ENCODE data around the gene CLCNKB.

Gene CLCNKB

DNA sequence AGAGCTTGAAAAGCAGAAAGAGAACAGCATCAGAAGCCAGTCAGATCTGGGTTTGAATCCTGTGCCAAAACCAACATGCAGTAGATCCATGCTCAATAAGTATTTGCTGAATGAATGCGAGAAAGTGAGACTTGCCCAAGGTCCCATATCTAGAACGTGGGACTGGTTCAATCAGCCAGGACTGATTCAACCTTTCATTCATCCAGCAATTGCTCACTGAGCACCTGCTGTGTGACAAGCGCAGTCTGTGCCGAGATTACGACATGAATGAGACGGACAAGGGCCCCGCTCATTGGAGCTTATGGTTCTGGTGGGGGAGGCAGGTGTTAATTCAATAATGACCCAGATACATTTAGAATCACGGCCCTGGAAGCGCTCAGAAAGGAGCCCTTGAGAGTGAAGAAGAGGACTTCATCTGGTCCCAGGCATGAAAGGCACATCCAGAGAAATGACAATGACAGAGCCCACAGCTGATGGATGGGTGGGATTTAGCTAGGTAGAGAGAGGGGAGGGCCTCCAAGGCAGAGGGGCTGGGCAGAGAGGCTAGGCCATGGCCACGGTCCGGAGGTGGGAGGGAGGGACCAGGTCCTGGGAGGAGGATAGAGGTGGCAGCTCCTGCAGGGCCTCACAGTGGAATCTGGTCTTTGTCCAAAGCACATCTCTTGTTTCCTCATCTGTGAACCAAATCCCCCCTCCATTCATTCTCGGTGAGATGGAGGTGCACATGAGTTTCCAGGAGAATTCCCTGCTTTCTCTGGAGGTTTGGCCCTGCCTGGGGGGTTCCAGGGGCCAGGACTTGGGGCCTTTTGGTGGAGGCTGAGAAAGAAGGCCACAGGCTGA is 34.0 kb downstream of the CLCNKB start:
- no peak for DNase-seq

DNA sequence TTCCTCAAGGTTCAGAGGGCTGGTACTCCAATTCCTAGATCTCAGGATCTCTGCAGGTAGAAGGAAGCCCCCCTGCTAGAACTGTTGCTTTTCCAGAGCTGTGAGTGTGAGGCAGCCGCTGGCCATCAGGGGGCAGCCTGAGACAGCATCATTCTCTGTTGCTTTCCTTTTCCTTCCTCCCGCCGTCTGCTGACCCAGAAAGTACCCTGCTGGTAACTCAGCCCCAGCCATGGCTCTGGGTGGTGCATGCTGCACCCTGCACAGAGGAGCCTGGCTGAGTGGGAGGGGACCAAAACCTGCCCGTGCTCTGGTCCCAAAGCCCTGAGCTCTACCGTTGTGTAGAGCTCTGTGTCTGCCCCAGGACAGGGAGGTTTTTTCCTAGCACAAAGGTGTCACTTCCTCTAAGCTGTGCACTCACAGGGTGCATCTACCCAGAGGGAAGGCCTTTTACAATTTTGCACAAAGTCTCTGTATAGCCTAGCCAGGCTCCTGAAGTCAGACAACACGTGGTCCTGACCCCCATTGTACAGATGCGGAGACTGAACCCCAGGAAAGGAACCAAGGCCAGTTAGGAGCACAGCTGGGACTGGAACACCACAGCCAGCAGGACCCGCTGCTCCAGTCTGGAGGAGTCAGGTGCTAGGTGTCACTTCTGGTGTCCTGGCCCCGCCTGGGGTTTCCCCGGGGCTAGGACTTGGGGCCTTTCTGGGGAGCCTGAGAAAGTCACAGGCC is 35.5 kb downstream of the CLCNKB start:
- DNase-seq: peak; percentile 19 to 67 (median 36)

DNA sequence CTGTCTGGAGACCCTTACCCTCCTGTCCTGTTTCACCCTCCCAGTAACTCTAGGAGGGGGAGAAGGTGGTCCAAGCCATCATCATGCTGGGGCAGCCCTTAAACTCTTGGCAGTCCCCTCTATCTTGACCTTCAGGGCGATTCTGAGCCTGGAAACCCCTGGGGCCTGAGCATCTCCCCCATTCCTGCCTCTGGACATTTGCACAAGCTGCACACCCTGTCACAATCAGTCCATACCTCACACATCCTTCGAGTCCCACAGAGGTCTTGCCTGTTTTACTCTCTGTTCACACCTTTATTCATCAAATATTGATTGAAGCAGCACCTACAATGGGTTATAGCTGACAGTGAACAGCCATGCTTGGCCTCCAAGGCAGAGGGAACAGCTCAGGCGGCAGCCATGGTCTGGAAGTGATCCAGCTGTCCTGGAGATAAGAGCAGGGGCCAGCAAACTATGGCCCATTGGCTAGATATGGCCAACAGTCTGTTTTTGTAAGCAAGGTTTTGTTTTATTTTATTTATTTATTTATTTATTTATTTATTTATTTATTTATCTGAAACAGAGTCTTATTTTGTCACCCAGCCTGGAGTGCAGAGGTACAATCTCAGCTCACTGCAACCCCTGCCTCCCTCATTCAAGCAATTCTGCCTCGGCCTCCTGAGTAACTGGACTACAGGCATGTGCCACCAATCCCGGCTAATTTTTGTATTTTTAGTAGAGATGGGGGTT is 37.0 kb downstream of the CLCNKB start:
- no peak for DNase-seq

DNA sequence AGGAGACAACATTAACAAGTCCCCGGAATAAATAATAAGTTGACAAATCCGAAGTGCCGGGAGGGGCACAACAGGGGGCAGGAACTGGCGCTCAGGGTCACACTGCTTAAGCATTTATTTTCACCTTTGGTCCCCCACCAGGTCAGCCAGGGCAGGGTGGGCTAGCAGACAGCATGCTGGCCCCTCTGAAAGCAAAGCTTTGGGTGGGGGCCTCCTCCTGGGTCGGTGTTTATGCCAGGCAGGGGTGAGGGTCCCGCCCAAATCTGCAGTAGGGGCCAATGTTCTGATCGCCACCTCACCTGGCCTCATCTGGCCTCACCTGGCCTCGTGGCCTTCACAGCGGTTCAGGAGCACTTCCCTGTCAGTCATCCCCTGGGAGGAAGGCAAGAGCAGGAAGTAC is 38.1 kb downstream of the CLCNKB start:
- DNase-seq: no peak

DNA sequence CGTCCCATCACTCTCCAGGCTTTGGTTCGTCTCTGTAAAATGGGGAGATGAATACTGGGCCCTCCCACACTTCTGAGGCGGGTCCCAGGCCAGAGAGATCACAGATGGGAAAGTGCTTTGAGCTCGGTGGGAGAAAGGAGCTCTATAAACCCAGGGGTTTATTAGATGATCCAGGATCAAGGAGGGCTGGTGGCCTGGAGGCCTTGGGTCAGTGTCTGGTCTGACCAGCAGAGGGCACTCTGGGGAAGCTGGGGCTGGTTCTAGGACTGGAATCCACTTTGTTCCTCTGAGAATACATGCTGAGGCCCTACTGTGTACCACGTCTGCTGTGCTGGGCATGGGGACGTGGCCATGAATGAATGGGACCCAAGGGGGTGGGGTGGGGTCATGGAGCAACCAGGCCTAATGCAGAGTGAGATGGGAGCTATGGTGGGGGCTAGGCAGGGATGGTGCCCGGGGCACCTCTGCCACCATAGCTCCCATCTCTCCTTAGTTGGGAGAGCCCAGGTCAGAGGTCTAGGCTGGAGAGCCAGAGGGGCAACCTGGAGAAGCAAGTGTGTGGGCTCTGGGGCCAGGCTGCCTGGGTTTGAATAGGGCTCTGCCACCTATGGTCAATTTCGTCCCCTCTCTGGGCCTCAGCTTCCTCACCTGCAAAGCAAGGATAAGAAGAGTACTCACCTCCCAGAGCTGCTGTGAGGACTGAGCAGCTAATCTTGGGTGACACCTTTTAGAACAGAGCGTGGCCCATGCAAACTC is 38.9 kb downstream of the CLCNKB start:
- DNase-seq: peak; percentile 11 to 45 (median 26)

DNA sequence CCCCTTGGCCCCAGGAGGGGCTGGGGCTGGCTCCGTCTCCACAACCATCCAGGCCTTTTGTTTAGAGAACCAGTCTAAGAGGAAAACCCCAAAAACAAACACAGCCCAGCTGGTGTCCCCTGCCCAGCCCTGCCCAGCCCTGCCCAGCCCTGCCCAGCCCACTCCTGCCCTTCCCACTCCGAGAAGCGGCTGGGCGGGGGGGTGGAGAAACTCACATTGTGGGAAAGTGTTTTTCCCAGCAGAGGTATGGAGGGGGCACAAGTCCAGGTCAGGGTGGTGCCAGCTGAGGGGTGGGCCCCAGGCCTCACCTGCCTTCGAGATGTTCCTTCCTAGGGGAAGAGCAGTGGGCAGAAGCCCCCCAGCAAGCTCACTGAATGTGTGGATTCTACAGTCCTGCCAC is 39.9 kb downstream of the CLCNKB start:
- DNase-seq: no peak

DNA sequence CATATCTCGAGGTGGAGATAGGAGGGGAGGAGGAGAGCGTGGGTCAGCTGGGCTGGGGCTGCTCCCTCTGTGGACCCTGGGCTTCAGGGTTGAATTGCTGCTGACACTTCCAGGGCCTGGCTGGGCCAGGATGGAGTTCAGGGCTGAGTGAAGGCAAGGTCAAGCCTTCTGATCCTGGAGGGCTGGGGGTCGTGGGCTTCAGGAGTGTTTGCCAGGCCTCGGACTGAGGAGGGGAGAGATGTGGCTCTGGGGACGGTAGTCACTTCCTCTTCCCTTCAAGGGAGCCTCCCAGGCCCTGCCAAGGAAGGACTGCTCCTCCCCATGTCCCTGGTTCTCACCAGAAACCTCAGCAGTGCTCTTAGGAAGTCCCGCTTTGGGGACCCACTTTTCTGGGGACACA is 41.9 kb downstream of the CLCNKB start:
- DNase-seq: no peak

DNA sequence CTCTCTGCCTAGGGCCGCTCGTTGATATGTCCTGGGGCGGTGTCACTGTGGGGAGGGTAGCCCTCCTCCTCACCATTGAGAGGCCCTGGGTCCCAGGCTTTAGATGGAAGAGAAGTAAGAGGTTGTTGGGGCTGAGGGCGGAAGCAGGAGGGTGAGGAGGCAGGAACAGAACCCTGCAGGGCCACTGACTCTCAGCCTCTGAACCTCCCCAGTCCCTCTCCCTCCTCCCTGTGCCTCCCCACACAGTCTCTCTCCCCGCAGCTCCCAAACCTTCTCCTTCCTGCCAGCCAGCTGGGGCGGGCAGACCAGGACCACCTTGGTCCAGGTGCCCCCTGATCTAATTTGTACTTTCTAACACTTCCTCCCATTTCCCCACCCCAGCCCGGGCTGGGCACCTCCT is 44.2 kb downstream of the CLCNKB start:
- DNase-seq: no peak

DNA sequence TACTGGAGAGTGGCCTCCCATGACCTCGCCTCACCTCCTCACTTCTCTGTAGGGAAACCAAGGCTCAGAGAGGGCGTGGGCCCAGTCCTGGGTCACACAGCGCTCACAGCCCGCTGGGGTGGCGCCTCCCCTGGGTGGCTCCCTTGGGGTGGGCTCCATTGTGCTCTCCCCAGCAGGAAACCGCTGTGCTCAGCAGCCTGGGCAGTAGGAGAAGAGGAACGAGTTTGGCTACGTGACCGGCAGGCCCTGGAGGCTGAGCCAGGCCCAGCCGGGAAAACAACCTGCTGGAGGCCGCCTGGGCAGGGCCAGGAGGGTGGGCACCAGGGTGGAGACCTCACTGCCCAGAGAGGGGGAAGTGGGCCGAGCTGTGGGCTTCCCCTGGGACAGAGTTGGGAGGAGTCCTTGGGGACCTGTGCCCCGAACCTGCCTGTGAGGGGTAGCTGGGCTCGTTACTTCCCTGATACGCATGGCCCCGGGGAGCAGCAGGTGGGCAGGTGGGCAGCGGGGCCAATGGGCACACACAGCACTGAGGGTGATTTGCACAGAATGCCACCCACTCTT is 44.8 kb downstream of the CLCNKB start:
- no peak for DNase-seq

DNA sequence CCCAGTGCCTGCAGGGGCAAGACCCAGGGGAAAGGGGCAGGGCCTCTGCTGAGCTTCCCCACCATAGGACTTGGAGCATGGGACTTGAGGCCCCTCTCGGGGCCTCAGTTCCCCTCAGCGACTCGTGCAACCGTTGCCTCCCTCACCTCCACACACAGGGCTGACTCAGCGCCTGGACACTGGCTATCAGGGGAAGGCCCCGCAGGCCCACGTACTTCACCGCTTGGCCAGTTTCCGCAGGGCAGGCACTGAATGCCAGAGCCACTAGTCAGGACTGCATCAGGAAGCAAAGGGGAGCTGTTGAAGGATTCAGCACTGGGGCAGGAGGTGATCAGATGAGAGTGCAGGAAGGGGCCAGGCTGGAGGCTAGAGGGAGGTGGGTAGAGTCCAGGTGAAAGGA is 45.4 kb downstream of the CLCNKB start:
- no peak for DNase-seq

DNA sequence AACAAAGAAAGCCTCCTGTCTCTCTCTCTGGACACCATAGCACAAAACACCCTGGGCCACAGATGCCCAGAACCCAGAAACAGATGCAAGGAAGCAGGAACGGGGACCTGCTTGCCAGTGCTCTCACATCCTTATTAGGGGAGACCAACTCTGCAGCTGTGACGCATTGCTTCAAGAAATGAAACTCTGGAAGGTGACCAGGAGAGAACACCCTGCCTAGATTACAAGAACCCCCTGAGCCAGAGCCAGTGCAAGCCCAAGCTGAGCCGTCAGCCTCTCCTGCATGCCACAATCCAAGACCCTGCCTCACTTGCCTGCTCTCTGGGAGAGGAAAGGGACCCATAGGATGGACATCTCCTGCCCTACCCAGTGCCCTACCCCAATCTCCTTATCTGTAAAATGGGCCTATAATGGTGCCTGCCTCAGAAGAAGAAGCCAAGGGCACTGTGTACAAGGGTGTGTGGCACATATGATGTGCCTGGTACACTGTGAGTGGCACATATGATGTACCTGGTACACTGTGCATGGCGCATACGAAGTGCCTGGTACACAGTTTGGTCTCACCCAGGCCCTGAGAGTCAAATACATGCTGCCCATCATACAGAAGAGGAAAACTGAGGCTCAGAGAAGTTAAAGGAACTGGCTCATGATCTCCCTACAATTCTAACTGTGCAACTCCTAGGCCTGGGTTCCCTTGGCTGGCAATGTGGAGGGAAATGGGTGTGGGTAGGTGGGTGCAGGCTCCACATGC is 46.7 kb downstream of the CLCNKB start:
- DNase-seq: no peak

DNA sequence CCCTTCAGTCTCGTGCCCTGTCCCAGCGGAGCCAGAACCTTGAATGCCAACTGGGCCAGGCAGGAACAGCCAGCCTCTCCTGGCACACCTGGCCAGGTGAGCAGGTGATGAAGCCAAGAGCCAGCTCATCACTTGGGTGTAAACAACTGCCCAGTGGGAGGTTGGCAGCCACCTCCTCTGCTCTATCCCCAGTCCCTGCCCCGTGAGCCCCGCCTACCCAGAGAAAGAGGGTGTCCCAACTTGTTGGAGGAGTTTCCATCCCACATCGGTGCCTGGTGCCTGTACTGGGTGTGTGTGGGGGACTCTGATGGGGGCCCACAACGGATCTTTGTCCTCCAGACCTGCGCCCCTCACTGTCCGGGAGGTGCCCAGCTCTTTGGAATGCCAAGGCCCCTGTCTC is 47.7 kb downstream of the CLCNKB start:
- DNase-seq: no peak

DNA sequence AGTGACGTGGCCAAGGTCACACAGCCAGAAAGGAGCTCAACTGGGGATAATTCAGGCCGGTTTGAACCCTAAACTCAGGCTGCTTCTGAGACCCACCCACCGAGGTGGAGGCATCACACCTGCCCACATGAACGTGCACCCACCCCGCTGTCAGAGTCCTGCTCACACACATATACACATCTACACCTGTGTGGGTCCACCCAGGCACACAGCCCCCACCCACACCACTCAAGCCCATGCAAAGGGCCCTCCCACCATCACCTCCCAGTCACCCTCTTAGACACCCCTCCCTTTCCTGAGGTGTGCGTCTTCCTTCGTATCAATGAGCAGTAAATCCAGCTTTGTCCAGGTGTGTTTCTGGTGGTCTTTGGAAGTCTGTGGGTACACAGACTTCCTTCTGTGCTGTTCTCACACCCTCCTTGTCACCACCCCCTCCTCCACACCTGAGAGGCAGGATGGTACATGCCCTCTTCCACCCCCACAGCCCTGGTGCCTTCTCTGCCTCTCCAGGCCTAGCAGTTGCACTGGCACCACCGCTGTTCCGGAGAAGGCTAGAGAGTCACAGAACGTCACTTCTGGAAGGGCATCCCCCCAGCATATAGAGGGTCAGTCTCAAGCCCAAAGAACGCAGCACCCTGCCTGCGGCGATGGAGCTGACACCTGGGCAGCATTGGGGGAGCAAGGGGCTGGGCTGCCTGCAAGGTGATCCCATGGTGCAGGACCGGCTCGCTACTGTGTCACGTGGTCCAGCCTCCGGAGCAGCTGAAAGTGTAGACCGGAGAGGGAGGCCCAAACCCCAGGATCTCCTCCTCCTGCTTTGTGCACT is 48.7 kb downstream of the CLCNKB start:
- no peak for DNase-seq

DNA sequence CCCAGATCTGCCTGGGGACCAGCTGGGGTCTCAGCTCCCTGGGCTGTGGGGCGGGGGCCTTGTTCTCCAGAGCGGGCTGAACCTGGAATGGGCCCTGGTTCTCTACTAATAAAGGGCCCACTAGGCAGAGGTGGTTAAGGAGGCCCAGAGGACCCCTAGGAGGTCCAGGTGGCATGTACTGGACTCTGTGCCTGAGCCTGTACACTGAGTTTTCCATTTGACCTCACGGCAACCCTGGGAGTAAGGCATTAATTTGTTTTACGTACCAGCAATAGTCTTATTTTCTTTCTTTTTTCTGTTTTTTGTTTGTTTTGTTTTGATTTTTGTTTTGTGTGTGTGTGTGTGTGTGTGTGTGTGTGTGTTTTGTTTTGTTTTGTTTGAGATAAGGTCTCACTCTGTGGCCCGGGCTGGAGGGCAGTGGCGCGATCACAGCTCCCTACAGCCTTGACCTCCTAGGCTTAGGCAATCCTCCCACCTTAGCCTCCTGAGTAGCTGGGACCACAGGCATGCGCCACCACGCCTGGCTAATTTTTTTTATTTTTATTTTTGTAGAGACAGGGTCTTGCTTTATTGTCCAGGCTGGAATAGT is 49.4 kb downstream of the CLCNKB start:
- no peak for DNase-seq

DNA sequence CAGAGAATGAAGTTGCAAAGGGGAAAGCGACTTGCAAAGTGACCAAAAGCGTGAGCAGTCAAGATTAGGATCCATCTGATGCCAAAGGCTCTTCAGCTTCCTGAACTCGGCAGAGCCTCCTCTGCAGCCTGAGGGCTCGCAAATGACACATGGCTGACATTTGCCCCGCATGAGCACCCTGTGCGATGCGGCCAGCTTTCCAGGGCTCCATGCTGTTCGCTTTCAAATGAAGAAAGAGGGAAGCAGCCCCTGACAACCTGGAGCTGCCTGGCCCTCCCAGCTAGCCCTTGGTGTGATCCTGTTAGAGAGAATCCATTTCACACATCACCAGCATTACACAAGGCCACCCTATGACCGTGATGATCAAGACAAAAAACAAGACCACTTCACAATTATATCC is 50.0 kb downstream of the CLCNKB start:
- DNase-seq: no peak

DNA sequence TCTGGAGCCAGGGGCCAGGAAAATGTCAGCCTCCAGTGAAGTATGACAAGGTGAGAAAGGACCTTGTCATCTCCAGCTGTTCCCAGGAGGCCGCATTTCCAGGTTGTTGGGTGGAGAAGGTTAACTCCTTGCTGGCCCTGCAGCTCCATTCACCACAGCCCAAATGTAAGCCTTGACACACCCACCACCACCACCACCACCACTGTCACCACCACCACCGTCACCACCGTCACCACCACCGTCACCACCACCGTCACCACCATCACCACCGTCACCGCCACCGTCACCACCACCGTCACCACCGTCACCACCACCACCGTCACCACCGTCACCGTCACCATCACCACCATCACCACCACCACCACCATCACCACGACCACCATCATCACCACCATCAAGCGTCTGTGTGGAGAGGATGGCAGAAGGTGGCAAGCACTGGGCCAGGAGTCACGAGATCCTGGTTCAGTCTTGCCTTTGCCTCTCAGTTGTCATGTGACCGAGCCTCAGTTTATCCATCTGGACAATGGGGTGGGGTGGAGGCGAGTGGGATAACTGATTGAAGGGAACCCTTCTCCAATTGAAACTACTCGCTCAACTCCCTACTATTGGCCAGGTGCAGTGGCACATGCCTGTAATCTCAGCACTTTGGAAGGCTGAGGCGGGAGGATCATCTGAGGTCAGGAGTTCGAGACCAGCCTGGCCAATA is 51.0 kb downstream of the CLCNKB start:
- no peak for DNase-seq

DNA sequence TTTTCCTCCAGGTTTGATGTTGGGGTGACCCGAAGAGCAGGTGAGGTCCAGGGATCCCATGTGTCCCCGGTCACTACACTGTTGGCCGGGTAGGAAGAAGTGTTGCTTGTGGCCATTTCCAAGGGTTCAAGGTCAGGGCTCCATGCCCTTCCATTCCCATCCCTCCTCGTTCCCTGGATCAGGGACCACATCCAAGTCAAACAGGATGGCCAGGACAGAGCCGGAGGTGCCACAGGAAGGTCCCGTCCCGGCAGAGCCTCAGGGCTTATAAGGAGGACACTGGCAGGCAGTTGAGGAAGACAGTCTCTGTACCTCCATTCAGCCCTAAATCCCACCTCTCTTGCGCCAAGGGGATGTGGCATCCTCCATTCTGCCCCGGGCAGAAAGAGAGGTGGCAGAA is 51.9 kb downstream of the CLCNKB start:
- no peak for DNase-seq

DNA sequence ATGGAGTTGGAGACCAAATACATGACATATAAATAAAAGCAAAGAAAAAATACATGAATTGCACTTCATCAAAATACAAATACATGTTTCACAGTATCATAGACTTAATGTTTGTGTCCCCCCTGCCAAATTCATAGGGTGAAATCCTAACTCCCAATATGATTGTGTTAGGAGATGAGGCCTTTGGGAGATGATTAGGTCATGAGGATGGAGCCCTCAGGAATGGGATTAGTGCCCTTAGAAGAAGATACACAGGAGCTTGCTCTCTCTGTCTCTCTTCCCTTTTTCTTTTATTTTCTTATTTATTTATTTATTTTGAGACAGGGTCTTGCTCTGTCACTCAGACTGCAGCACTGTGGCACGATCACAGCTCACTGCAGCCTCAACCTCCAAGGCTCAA is 55.8 kb downstream of the CLCNKB start:
- DNase-seq: no peak

DNA sequence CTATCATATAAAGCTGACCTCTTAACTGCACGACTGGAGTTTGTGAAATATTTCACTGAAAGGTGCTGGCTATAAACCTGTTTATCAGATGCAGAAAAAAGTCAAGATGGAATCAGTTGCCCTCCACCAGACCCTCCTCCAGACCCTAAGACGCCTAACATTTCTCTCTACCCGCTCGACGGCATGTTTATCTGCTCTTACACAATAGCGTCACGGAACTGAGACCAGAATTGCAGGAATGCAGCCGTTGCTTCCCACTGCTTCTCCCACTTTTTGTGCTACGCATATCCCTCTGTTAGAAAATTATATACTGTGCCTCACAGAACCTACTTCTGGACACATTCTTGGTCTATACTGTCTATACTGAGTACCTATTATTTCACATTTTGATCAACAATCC is 58.0 kb downstream of the CLCNKB start:
- DNase-seq: no peak

Data from activated naive CD4-positive, alpha-beta T cell (primary cell).